WTC11 (cell line): Measurements from ENCODE around the gene SAFB. TPM values are rescaled to one million over a fixed set of nuclear protein-coding genes. Genes with fewer than 3 reads are reported as not detected.
A peak's percentile ranks its signal among the peaks of the same experiment; 100 is the strongest.

Experiments used
- ATAC-seq: fragments of 200-7000 bp; cut with Tn5 transposase; 2 replicates; pipeline ENCODE4 v1.10.0; 2021; ENCODE audit warnings: mild to moderate bottlenecking, moderate library complexity
- CTCF ChIA-PET: fragments of 300-600 bp; sonication (Branson Sonifier 250); formaldehyde crosslinking; loops from one replicate; lab custom pipeline; 2021; ENCODE audit warnings: antibody characterized with exemption; lab: Charles Lee
- POLR2A ChIA-PET: fragments of 350-600 bp; sonication (Branson Sonifier 250); formaldehyde crosslinking; loops from one replicate; lab custom pipeline; 2021; ENCODE audit warnings: antibody characterized with exemption; lab: Charles Lee
- DNase-seq: peaks from one replicate; pipeline ENCODE4 v3.0.0; 2021; ENCODE audit warnings: low spot score
- H3K27ac Mint-ChIP-seq: 2 replicates; pipeline ENCODE4 v1.8.0; 2021; ENCODE audit warnings: mixed read lengths
- H3K27me3 Mint-ChIP-seq: 2 replicates; pipeline ENCODE4 v1.8.0; 2021; ENCODE audit warnings: low read depth, mild to moderate bottlenecking, moderate library complexity, mixed read lengths
- H3K36me3 Mint-ChIP-seq: 2 replicates; pipeline ENCODE4 v1.8.0; 2021; ENCODE audit warnings: mixed read lengths
- H3K4me1 Mint-ChIP-seq: 2 replicates; pipeline ENCODE4 v1.8.0; 2022; ENCODE audit warnings: mixed read lengths
- H3K4me3 Mint-ChIP-seq: 2 replicates; pipeline ENCODE4 v1.8.0; 2021; ENCODE audit warnings: mild to moderate bottlenecking, moderate library complexity, mixed read lengths
- H3K9me3 Mint-ChIP-seq: 2 replicates; pipeline ENCODE4 v1.8.0; 2021; ENCODE audit warnings: mixed read lengths
- ELF4 ChIP-seq: sonication (generic); formaldehyde crosslinking; IDR thresholded peaks from 2 replicates; pipeline ENCODE4 v1.8.1; 2022; ENCODE audit warnings: low read depth, mild to moderate bottlenecking, moderate library complexity, missing genetic modification reagents
- EMX1 ChIP-seq: fragments of 250-450 bp; sonication (Bioruptor Pico); IDR thresholded peaks from 2 replicates; pipeline ENCODE4 v1.8.0; 2021; ENCODE audit warnings: mild to moderate bottlenecking
- FOXK1 ChIP-seq: sonication (generic); formaldehyde crosslinking; IDR thresholded peaks from 2 replicates; pipeline ENCODE4 v1.8.0; 2022; ENCODE audit warnings: mild to moderate bottlenecking, moderate library complexity, missing genetic modification reagents
- KAT7 ChIP-seq: sonication (generic); formaldehyde crosslinking; IDR thresholded peaks from 2 replicates; pipeline ENCODE4 v1.8.1; 2023; ENCODE audit warnings: missing genetic modification reagents, mild to moderate bottlenecking, borderline replicate concordance
- NR1H2 ChIP-seq: sonication (generic); formaldehyde crosslinking; IDR thresholded peaks from 2 replicates; pipeline ENCODE4 v1.9.0; 2021; ENCODE audit warnings: mild to moderate bottlenecking, moderate library complexity, missing genetic modification reagents
- SMAD3 ChIP-seq: sonication (generic); formaldehyde crosslinking; IDR thresholded peaks from 2 replicates; pipeline ENCODE4 v1.8.0; 2022; ENCODE audit warnings: missing genetic modification reagents, mild to moderate bottlenecking, borderline replicate concordance
- TEAD4 ChIP-seq: sonication (generic); formaldehyde crosslinking; IDR thresholded peaks from 2 replicates; pipeline ENCODE4 v1.8.0; 2022; ENCODE audit warnings: mild to moderate bottlenecking, missing genetic modification reagents
- ZNF121 ChIP-seq: sonication (generic); formaldehyde crosslinking; IDR thresholded peaks from 2 replicates; pipeline ENCODE4 v1.8.0; 2023; ENCODE audit warnings: missing genetic modification reagents
- ZNF219 ChIP-seq: sonication (generic); formaldehyde crosslinking; IDR thresholded peaks from 2 replicates; pipeline ENCODE4 v1.8.0; 2023; ENCODE audit warnings: missing genetic modification reagents, mild to moderate bottlenecking, borderline replicate concordance
- ZNF512 ChIP-seq: sonication (generic); formaldehyde crosslinking; IDR thresholded peaks from 2 replicates; pipeline ENCODE4 v1.8.1; 2022; ENCODE audit warnings: missing genetic modification reagents, borderline replicate concordance
- total RNA-seq: library from RNA; stranded (reverse); gene quantifications from 3 replicates; pipeline ENCODE4 v1.2.3, GENCODE V29; 2021
- TF ChIP-seq, protein P1 (sequence below): fragments of 200-600 bp; IDR thresholded peaks from 2 replicates; pipeline ENCODE4 v1.8.0; 2022; ENCODE audit warnings: antibody characterized with exemption
- TF ChIP-seq, protein P2 (sequence below): sonication (generic); formaldehyde crosslinking; IDR thresholded peaks from 2 replicates; pipeline ENCODE4 v1.8.0; 2022; ENCODE audit warnings: mild to moderate bottlenecking, missing genetic modification reagents

The SAFB gene
- total RNA-seq, 1 experiment from 2014 or later, result 141 TPM

DNA sequence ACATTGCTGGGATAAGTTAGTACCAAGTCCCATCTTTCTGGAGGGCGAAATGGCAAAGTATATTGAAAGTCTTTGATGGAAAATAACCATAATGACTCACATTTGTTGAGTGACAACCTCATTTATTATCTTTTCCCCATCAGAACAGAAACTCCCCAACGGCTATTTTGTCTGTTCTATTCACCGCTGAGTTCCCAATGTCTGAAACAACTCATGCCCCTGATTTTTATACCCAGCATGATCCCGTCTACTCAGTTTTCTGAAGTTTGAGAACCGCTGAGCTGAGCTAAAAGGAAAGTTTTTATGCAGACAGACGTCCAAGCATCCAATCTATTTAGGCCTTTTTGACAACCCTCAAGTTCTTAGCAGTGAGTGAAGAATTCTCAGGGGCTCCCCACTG lies 47.3 kb upstream of the SAFB start (continued):
- TF ChIP-seq ZNF512 (CRISPR knock-in tag) (no peak), ELF4 (no peak)
- TF ChIP-seq, all 79 proteins: peak for 0

DNA sequence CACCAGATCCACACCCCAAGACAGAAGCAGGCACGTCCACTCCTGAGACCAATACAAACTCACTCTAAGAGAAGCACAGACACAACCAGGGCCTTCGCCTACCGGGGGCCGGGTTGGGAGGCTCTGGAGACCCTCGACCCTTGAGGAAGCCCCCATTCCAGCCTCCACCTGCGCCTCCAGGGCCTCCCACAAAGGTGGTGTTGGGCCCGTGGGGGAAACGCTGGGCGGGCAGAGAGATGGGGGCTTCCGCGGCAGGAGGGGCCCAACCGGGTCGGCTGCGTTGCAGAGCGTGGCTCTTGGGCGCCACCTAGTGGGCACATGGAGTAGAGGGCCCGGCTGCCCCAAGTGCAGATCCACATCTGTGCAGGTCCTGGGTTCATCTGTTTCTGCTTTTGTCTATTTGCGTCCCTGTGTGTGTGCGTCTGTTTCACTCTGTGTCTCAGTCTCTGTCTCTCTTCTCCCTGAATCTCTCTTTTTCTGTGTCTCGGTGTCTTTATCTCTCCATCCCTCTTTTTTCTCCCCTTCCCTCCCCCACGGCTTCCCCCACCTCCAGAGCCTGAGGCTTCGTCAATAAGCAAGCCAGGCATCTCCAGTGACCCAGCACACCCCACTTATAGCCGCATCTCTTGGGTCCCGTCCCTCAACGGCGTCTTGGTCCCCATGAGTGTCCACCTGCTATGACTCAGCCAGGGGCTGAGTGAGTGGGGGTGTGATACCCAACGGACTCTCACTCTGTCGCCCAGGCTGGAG lies 44.6 kb upstream of the SAFB start:
- H3K4me3 Mint-ChIP-seq, result peak overlapping the region; percentile 50
- H3K36me3 Mint-ChIP-seq, result peaks cover 2% of the 10 kb centered on the region; the same call in 1 of the 2 replicates
- ATAC-seq (peak; percentile 92), DNase-seq (peak; percentile 88)
- H3K27ac Mint-ChIP-seq, result no peak overlapping the region
- CTCF ChIA-PET, result interaction anchor here (1.2 to 3.2 kb wide), 4 partner anchors 12 to 62 kb away, joined by 4 to 8 read pairs (median 6); partner anchors contain the start of genes SAFB and SAFB2
- TF ChIP-seq SMAD3 (CRISPR knock-in tag) (no peak), FOXK1 (peak; percentile 27; the same call in 1 of the 2 replicates), NR1H2 (CRISPR knock-in tag) (no peak)
- TF ChIP-seq, protein P1, sequence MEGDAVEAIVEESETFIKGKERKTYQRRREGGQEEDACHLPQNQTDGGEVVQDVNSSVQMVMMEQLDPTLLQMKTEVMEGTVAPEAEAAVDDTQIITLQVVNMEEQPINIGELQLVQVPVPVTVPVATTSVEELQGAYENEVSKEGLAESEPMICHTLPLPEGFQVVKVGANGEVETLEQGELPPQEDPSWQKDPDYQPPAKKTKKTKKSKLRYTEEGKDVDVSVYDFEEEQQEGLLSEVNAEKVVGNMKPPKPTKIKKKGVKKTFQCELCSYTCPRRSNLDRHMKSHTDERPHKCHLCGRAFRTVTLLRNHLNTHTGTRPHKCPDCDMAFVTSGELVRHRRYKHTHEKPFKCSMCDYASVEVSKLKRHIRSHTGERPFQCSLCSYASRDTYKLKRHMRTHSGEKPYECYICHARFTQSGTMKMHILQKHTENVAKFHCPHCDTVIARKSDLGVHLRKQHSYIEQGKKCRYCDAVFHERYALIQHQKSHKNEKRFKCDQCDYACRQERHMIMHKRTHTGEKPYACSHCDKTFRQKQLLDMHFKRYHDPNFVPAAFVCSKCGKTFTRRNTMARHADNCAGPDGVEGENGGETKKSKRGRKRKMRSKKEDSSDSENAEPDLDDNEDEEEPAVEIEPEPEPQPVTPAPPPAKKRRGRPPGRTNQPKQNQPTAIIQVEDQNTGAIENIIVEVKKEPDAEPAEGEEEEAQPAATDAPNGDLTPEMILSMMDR, result peak; percentile 99
- TF ChIP-seq, protein P2, sequence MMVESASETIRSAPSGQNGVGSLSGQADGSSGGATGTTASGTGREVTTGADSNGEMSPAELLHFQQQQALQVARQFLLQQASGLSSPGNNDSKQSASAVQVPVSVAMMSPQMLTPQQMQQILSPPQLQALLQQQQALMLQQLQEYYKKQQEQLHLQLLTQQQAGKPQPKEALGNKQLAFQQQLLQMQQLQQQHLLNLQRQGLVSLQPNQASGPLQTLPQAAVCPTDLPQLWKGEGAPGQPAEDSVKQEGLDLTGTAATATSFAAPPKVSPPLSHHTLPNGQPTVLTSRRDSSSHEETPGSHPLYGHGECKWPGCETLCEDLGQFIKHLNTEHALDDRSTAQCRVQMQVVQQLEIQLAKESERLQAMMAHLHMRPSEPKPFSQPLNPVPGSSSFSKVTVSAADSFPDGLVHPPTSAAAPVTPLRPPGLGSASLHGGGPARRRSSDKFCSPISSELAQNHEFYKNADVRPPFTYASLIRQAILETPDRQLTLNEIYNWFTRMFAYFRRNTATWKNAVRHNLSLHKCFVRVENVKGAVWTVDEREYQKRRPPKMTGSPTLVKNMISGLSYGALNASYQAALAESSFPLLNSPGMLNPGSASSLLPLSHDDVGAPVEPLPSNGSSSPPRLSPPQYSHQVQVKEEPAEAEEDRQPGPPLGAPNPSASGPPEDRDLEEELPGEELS (CRISPR knock-in tag), result 0 out of 2 replicates have a peak, but pooled peaks have one; percentile 11
- POLR2A ChIA-PET, result no interaction called here
- peaks cover 12% of the 10 kb centered on the region for H3K4me1 Mint-ChIP-seq
- no peaks in the 10 kb centered on the region for H3K27me3 Mint-ChIP-seq
- H3K9me3 Mint-ChIP-seq, result no peaks in the 10 kb centered on the region

DNA sequence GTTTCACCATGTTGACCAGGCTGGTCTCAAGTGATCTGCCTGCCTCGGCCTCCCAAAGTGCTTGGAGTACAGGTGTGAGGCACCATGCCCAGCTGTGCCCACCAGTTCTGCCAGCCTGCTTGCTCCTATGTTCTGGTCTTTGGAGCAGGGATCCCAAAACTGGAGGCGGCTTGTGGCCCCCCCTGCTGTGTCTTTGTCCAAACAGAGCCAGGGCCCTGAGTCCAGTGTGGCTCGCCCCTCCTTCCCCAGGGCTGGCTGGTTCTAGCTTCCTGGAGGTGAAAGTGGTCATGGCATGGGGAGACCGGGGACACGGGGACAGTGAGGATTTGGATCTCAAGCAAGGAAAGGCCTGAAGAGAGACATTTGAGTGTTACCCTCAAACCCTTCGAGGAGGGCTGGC lies 43.6 kb upstream of the SAFB start:
- Mint-ChIP-seq H3K9me3 (no peaks in the 10 kb centered on the region), H3K4me1 (peaks cover 13% of the 10 kb centered on the region), H3K27ac (no peak overlapping the region), H3K36me3 (peaks cover 3% of the 10 kb centered on the region; the same call in 1 of the 2 replicates), H3K27me3 (no peaks in the 10 kb centered on the region), H3K4me3 (no peak overlapping the region)
- no peak for TF ChIP-seq KAT7 (CRISPR knock-in tag)
- TF ChIP-seq ZNF219, result no peak
- no peak for TF ChIP-seq EMX1 (CRISPR knock-in tag)
- TF ChIP-seq, protein P2 (CRISPR knock-in tag), result no peak
- ATAC-seq (no peak), DNase-seq (no peak)
- CTCF ChIA-PET, result interaction anchor here (1.2 to 3.2 kb wide), 6 partner anchors 12 to 63 kb away, joined by 4 to 11 read pairs (median 6); partner anchors contain the start of genes SAFB, SAFB2 and TINCR
- POLR2A ChIA-PET, result interaction anchor here (0.5 kb wide), 1 partner anchor 882 kb away, joined by 3 read pairs; no protein-coding TSS in a partner anchor

DNA sequence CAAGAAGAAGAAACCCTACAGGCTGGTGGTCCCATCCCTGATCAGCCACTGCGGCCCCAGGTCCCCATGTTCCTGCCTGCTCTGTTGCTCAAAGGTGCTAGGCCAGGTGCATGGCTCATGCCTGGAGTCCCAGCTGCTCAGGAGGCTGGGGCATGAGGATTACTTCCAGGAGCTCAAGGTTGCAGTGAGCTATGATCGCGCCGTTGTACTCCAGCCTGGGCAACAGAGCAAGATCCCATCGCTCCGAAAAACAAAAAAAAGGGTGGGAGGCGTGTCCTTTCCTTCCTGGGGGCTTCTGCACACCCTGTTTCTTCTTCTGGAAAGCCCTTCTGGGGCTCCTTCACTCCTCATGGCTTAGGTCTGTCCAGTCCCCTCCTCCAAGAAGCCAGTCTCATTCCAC lies 43.2 kb upstream of the SAFB start:
- Mint-ChIP-seq H3K4me1 (peaks cover 15% of the 10 kb centered on the region), H3K36me3 (peaks cover 3% of the 10 kb centered on the region; the same call in 1 of the 2 replicates), H3K9me3 (no peaks in the 10 kb centered on the region), H3K4me3 (no peak overlapping the region), H3K27me3 (no peaks in the 10 kb centered on the region), H3K27ac (peak overlapping the region; percentile 65; the same call in 1 of the 2 replicates)
- ChIA-PET CTCF (interaction anchor here (1.0 to 3.2 kb wide), 10 partner anchors 12 to 215 kb away, joined by 3 to 15 read pairs (median 4); partner anchors contain the start of genes SAFB, SAFB2 and TINCR), POLR2A (interaction anchor here (0.9 kb wide), 1 partner anchor 50 kb away, joined by 3 read pairs; no protein-coding TSS in a partner anchor)
- TF ChIP-seq ZNF121 (peak; percentile 83), TEAD4 (CRISPR knock-in tag) (no peak)
- DNase-seq (no peak), ATAC-seq (no peak)
